ENCODE measurements around the gene FBXO3.
"Not testable (repeated sequence)": the region's sequence is repeated elsewhere in the genome, so short reads cannot be mapped to it uniquely, and the experiment has no call there.

FBXO3 gene

GRCh38 chr11:33802194-33802950 lies 28.1 kb upstream of the FBXO3 start:
- peaks cover 20% of the 10 kb centered on the region for H3K4me1 Mint-ChIP-seq
- H3K36me3 Mint-ChIP-seq (ENCODE audit: low read depth) = no peaks in the 10 kb centered on the region
- no peak overlapping the region for H3K27ac Mint-ChIP-seq

GRCh38 chr11:33801821-33802193 lies 27.5 kb upstream of the FBXO3 start:
- Mint-ChIP-seq H3K27me3 (ENCODE audit: low read depth) (peaks cover 61% of the 10 kb centered on the region), H3K36me3 (ENCODE audit: low read depth) (no peaks in the 10 kb centered on the region), H3K9me3 (no peaks in the 10 kb centered on the region), H3K4me3 (peak overlapping the region; percentile 72 to 77 (median 76)), H3K27ac (no peak overlapping the region), H3K4me1 (peaks cover 20% of the 10 kb centered on the region)
- TF ChIP-seq, protein P1, sequence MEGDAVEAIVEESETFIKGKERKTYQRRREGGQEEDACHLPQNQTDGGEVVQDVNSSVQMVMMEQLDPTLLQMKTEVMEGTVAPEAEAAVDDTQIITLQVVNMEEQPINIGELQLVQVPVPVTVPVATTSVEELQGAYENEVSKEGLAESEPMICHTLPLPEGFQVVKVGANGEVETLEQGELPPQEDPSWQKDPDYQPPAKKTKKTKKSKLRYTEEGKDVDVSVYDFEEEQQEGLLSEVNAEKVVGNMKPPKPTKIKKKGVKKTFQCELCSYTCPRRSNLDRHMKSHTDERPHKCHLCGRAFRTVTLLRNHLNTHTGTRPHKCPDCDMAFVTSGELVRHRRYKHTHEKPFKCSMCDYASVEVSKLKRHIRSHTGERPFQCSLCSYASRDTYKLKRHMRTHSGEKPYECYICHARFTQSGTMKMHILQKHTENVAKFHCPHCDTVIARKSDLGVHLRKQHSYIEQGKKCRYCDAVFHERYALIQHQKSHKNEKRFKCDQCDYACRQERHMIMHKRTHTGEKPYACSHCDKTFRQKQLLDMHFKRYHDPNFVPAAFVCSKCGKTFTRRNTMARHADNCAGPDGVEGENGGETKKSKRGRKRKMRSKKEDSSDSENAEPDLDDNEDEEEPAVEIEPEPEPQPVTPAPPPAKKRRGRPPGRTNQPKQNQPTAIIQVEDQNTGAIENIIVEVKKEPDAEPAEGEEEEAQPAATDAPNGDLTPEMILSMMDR (IDR thresholded peaks at IDR 0.05; ENCODE audit: unreplicated experiment in 3 of 3) = no peak

More at GRCh38 chr11:33802194-33802950, 28.1 kb upstream of the FBXO3 start:
- Mint-ChIP-seq H3K27me3 (ENCODE audit: low read depth) (peaks cover 55% of the 10 kb centered on the region), H3K4me3 (peak overlapping the region; percentile 72 to 77 (median 76)), H3K9me3 (no peaks in the 10 kb centered on the region)
- TF ChIP-seq, protein P1 (IDR thresholded peaks at IDR 0.05; ENCODE audit: unreplicated experiment in 3 of 3) = no peak

GRCh38 chr11:33797879-33798278 lies 23.6 kb upstream of the FBXO3 start:
- Mint-ChIP-seq H3K27ac (no peak overlapping the region), H3K4me1 (peaks cover 20% of the 10 kb centered on the region)
- TF ChIP-seq, protein P1 (IDR thresholded peaks at IDR 0.05; ENCODE audit: unreplicated experiment in 3 of 3) = no peak

GRCh38 chr11:33790040-33790439 lies 15.7 kb upstream of the FBXO3 start:
- Mint-ChIP-seq H3K4me1 (peaks cover 5% of the 10 kb centered on the region), H3K4me3 (peak overlapping the region in 1 of 3 experiments; percentile 8), H3K9me3 (peaks cover 5% of the 10 kb centered on the region), H3K27ac (peak overlapping the region in 1 of 3 experiments; percentile 8), H3K27me3 (ENCODE audit: low read depth) (peaks cover 29% of the 10 kb centered on the region), H3K36me3 (ENCODE audit: low read depth) (no peaks in the 10 kb centered on the region)
- TF ChIP-seq, protein P1 (IDR thresholded peaks at IDR 0.05; ENCODE audit: unreplicated experiment in 3 of 3) = no peak

More at GRCh38 chr11:33797879-33798278, 23.6 kb upstream of the FBXO3 start:
- no peaks in the 10 kb centered on the region for H3K36me3 Mint-ChIP-seq (ENCODE audit: low read depth)
- peaks cover 4% of the 10 kb centered on the region for H3K9me3 Mint-ChIP-seq
- H3K4me3 Mint-ChIP-seq = no peak overlapping the region
- peaks cover 76% of the 10 kb centered on the region for H3K27me3 Mint-ChIP-seq (ENCODE audit: low read depth)

DNA sequence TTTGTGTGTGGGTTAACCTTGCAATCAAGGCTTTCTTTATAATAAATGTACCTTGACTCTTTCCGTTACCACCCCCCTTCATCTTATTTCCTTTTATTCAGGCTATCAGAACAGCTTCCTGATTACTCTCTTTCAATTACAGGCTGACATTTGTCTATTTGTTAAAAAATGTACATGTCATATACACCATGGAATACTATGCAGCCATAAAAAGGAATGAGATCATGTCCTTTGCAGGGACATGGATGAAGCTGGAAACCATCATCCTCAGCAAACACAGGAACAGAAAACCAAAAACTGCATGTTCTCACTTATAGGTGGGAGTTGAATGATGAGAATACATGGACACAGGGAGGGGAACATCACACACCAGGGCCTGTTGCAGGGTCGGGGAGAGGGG lies 13.8 kb upstream of the FBXO3 start:
- H3K9me3 Mint-ChIP-seq; H3K4me1 Mint-ChIP-seq; H3K36me3 Mint-ChIP-seq (ENCODE audit: low read depth); H3K27ac Mint-ChIP-seq; H3K4me3 Mint-ChIP-seq: not testable (repeated sequence)
- H3K27me3 Mint-ChIP-seq (ENCODE audit: low read depth) = peaks cover 24% of the 10 kb centered on the region

DNA sequence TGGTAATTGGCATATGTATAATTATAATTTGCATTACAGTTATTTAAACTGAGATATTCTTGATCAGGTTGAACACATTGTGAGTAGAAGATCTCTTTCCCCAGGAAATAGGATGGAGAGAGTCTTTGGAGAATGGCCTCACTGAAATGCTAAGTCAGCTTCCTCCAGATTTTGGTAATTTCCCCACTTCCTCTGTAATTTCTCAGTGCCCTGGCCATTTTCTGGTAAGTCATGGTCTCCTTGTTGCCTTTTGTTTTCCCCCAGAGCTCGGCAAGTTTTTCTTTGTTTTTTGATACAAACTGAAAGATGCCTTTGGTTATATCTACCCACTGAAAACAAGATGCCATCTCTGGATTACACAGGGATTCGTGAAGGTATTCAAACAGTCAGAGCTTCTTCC lies 12.8 kb upstream of the FBXO3 start:
- peaks cover 2% of the 10 kb centered on the region for H3K9me3 Mint-ChIP-seq
- no peak overlapping the region for H3K4me3 Mint-ChIP-seq
- H3K27me3 Mint-ChIP-seq (ENCODE audit: low read depth) = peaks cover 16% of the 10 kb centered on the region
- TF ChIP-seq, protein P1 (IDR thresholded peaks at IDR 0.05; ENCODE audit: unreplicated experiment in 3 of 3) = no peak
- H3K27ac Mint-ChIP-seq = no peak overlapping the region
- H3K36me3 Mint-ChIP-seq (ENCODE audit: low read depth) = no peaks in the 10 kb centered on the region
- H3K4me1 Mint-ChIP-seq = peaks cover 5% of the 10 kb centered on the region
